K562 (cell line): ENCODE measurements around the gene PATE3. TPM values are rescaled to one million over a fixed set of nuclear protein-coding genes. Genes with fewer than 3 reads are reported as not detected.

Experiments used
- ATAC-seq: fragments of 200-7000 bp; cut with Tn5 transposase; 3 replicates; pipeline ENCODE4 v1.9.1; 2020; ENCODE audit warnings: moderate library complexity
- BruUV-seq: library from RNA; stranded (reverse); fragments of 400-500 nt; replicated peaks from 2 replicates; lab custom pipeline; 2021; lab: Mats Ljungman, UMichigan
- CTCF ChIA-PET: fragments of 300-600 bp; formaldehyde crosslinking; extraction: SDS; loops from one replicate; lab custom pipeline; 2021; ENCODE audit warnings: low intra/inter-chr PET ratio; lab: Yijun Ruan, JAX
- POLR2A ChIA-PET: fragments of 300-600, 350-650 bp; sonication (Branson Sonifier 250); formaldehyde crosslinking; extraction: SDS; loops from one replicate; lab custom pipeline; 2021; ENCODE audit warnings: antibody characterized with exemption, inconsistent platforms; lab: Yijun Ruan, JAX
- DNase-seq, 4 experiments: peaks; one replicate each; pipeline versions ENCODE4 v3.0.0 to v3.0.0-alpha.2; 2011 to 2018; ENCODE audit warnings: low spot score in 3 of 4, mixed read lengths in 3 of 4; ENCODE audit errors: extremely low read depth in 1 of 4
- FAIRE-seq: peaks from 2 replicates; lab custom pipeline; 2011; peaks lifted over from hg19 to GRCh38; lab: Jason Lieb, UNC
- H2AFZ ChIP-seq: 2 replicates; pipeline ENCODE4 v1.6.0; 2011; ENCODE audit warnings: low read depth, low read length, control low read depth, inconsistent platforms
- H3K27ac ChIP-seq: fragments of 200-600 bp; 3 replicates; pipeline ENCODE4 v1.8.0; 2011; ENCODE audit warnings: low read depth, mild to moderate bottlenecking, control low read depth, inconsistent platforms, low read length, moderate library complexity, mixed read lengths; ENCODE audit errors: extremely low read depth
- H3K27me3 ChIP-seq, 2 experiments: fragments of 300-600 bp in 1 of 2; 2 replicates in 1 of 2; 3 replicates in 1 of 2; pipeline versions ENCODE4 v1.6.0 to v1.8.0; 2011; ENCODE audit warnings: inconsistent platforms in 2 of 2, low read length in 2 of 2, mild to moderate bottlenecking in 1 of 2, mixed read lengths in 1 of 2, moderate library complexity in 1 of 2; ENCODE audit not compliant: control insufficient read depth in 2 of 2, insufficient read depth in 2 of 2
- H3K36me3 ChIP-seq: fragments of 300-600 bp; 3 replicates; pipeline ENCODE4 v1.8.0; 2011; ENCODE audit warnings: mild to moderate bottlenecking, low read length, inconsistent platforms; ENCODE audit not compliant: control insufficient read depth, insufficient read depth
- H3K4me1 ChIP-seq, 2 experiments: fragments of 200-600 bp in 1 of 2; replicated peaks in 1 of 2; 2 replicates in 1 of 2; 3 replicates in 1 of 2; pipeline versions ENCODE4 v1.5.1 to v1.8.0; 2011; ENCODE audit warnings: inconsistent platforms in 2 of 2, low read length in 2 of 2, mild to moderate bottlenecking in 1 of 2, mixed read lengths in 1 of 2, moderate library complexity in 1 of 2; ENCODE audit not compliant: control insufficient read depth in 2 of 2, insufficient read depth in 2 of 2
- H3K4me2 ChIP-seq: 2 replicates; pipeline ENCODE4 v1.6.1; 2011; ENCODE audit warnings: low read length, control low read depth, inconsistent platforms, mixed read lengths; ENCODE audit not compliant: insufficient read depth
- H3K4me3 ChIP-seq: fragments of 200-600 bp; sonication (generic), shearing (Covaris generic); 2 replicates; pipeline ENCODE4 v1.5.1; 2016; ENCODE audit warnings: control low read depth, inconsistent platforms
- H3K79me2 ChIP-seq: fragments of 200-600 bp; 3 replicates; pipeline ENCODE4 v1.8.0; 2011; ENCODE audit warnings: low read length, inconsistent platforms; ENCODE audit not compliant: control insufficient read depth, insufficient read depth
- H3K9ac ChIP-seq, 2 experiments: 2 replicates each; pipeline versions ENCODE4 v1.6.0 to v1.6.1; 2011; ENCODE audit warnings: low read depth in 2 of 2, low read length in 2 of 2, control low read depth in 1 of 2, inconsistent platforms in 1 of 2, mild to moderate bottlenecking in 1 of 2, mixed read lengths in 1 of 2; ENCODE audit not compliant: insufficient read depth in 1 of 2
- H3K9me1 ChIP-seq: one replicate; pipeline ENCODE4 v1.6.0; 2011; ENCODE audit warnings: inconsistent platforms, mild to moderate bottlenecking, low read length, moderate library complexity; ENCODE audit not compliant: control insufficient read depth, insufficient read depth
- H3K9me3 ChIP-seq: replicated peaks from 2 replicates; pipeline ENCODE4 v1.5.1; 2011; ENCODE audit warnings: low read depth, low read length, inconsistent platforms; ENCODE audit not compliant: control insufficient read depth, insufficient read depth
- H4K20me1 ChIP-seq: replicated peaks from 2 replicates; pipeline ENCODE4 v1.6.1; 2011; ENCODE audit warnings: low read length, inconsistent platforms, mixed read lengths; ENCODE audit not compliant: control insufficient read depth, insufficient read depth
- C11orf30 ChIP-seq: fragments of 450-650 bp; IDR thresholded peaks from 2 replicates; pipeline ENCODE4 v1.6.1; 2016; ENCODE audit warnings: low read depth, mild to moderate bottlenecking
- DMBX1 ChIP-seq: fragments of 250-450 bp; sonication (Bioruptor Pico); IDR thresholded peaks from 2 replicates; pipeline ENCODE4 v1.8.0; 2022; ENCODE audit warnings: inconsistent platforms, mild to moderate bottlenecking, moderate library complexity, borderline replicate concordance
- EP300 ChIP-seq: IDR thresholded peaks from 2 replicates; pipeline ENCODE4 v1.6.1; 2012; ENCODE audit warnings: low read length, improper control_type of control experiment
- HSF4 ChIP-seq: fragments of 250-450 bp; sonication (Bioruptor Pico); IDR thresholded peaks from 2 replicates; pipeline ENCODE4 v2.1.2; 2022; ENCODE audit warnings: mild to moderate bottlenecking, moderate library complexity, borderline replicate concordance
- LCOR ChIP-seq: sonication (generic); formaldehyde crosslinking; IDR thresholded peaks from 2 replicates; pipeline ENCODE4 v1.8.0; 2022; ENCODE audit warnings: mild to moderate bottlenecking, missing genetic modification reagents
- MECOM ChIP-seq: fragments of 250-450 bp; sonication (Bioruptor Pico); IDR thresholded peaks from 2 replicates; pipeline ENCODE4 v1.8.0; 2022; ENCODE audit warnings: inconsistent platforms
- NR2C1 ChIP-seq, 2 experiments: fragments of 450-650 bp; IDR thresholded peaks; 2 replicates each; pipeline ENCODE4 v1.6.1; 2017; ENCODE audit warnings: mild to moderate bottlenecking in 2 of 2, antibody characterized with exemption in 1 of 2, inconsistent platforms in 1 of 2, missing compliant biosample characterization in 1 of 2, missing genetic modification characterization in 1 of 2
- SAP30 ChIP-seq: fragments of 200-600 bp; sonication (generic); IDR thresholded peaks from 2 replicates; pipeline ENCODE4 v1.6.1; 2012; ENCODE audit warnings: borderline replicate concordance, low read depth, mild to moderate bottlenecking, moderate library complexity, low read length, control low read depth, inconsistent platforms; ENCODE audit not compliant: insufficient read depth, poor library complexity, severe bottlenecking
- U2AF2 ChIP-seq: fragments of 200-400 bp; formaldehyde crosslinking; optimal IDR thresholded peaks from 2 replicates; pipeline ENCODE3; 2017; ENCODE audit warnings: low read depth, mild to moderate bottlenecking, low read length
- ZC3H8 ChIP-seq: fragments of 450-650 bp; IDR thresholded peaks from 2 replicates; pipeline ENCODE4 v1.6.1; 2017
- ZNF408 ChIP-seq: fragments of 250-450 bp; sonication (Bioruptor Pico); IDR thresholded peaks from 2 replicates; pipeline ENCODE4 v1.4.0; 2020; ENCODE audit warnings: low read depth, mild to moderate bottlenecking, moderate library complexity
- ZNF707 ChIP-seq: fragments of 250-450 bp; sonication (Bioruptor Pico); conservative IDR thresholded peaks from 2 replicates; pipeline ENCODE4 v1.8.0; 2022; ENCODE audit warnings: inconsistent platforms, mild to moderate bottlenecking, moderate library complexity
- WGBS: fragments of 100-300 bp; shearing (Covaris generic); methylation state at CpG from one replicate; pipeline ENCODE4 v1.1.6; 2016; ENCODE audit warnings: low coverage, mixed read lengths; ENCODE audit not compliant: insufficient coverage; ENCODE audit errors: missing lambda C conversion rate; 5-methylcytosine and 5-hydroxymethylcytosine counted together
- in situ Hi-C: fragments of 300-500 bp; cut with MboI; formaldehyde crosslinking; loops from 4 replicates; pipeline ENCODE4 v1.15.0; 2018; ENCODE audit warnings: inconsistent platforms, mixed read lengths
- intact Hi-C: fragments of 100-400 bp; cut with micrococcal nuclease; formaldehyde crosslinking; loops from 2 replicates; pipeline ENCODE4 v1.14.2; 2022
- polyA plus RNA-seq, 8 experiments: library from polyadenylated mRNA; depleted of rRNA in 4 of 8; stranded (reverse) in 5 of 8; unstranded in 3 of 8; fragments of >200 nt; fragmentation: Nextera tagmentation in 2 of 8; fragmentation: Illumina TruSeq in 1 of 8; extraction: Ambion mirVana in 2 of 8; extraction: Trizol in 1 of 8; gene quantifications; 2 replicates each; pipeline versions ENCODE4 v1.2.1 to v1.2.3, GENCODE V29; 2011 to 2014; ENCODE audit warnings: inconsistent platforms in 1 of 8, missing spikeins in 1 of 8
- total RNA-seq, 7 experiments: library from RNA; depleted of rRNA in 6 of 7; stranded (reverse); fragments of >200 nt in 6 of 7; fragmentation: Illumina TruSeq in 2 of 7; extraction: Trizol in 2 of 7; gene quantifications; 2 replicates each; pipeline versions ENCODE4 v1.2.1 to v1.2.3, GENCODE V29; 2011 to 2021; ENCODE audit warnings: low replicate concordance in 1 of 7
- TF ChIP-seq, protein P1 (sequence below): IDR thresholded peaks from 2 replicates; pipeline ENCODE4 v1.6.1; 2014; ENCODE audit warnings: antibody characterized with exemption
- TF ChIP-seq, protein P2 (sequence below): sonication (generic); formaldehyde crosslinking; IDR thresholded peaks from 2 replicates; pipeline ENCODE4 v1.8.1; 2023; ENCODE audit warnings: mild to moderate bottlenecking, missing genetic modification reagents, moderate library complexity

PATE3 gene
- total and polyA plus RNA-seq, 9 of the 15 experiments (the other 6 are each of a cell fraction or from before 2014, with no cell fraction given) = not detected

DNA sequence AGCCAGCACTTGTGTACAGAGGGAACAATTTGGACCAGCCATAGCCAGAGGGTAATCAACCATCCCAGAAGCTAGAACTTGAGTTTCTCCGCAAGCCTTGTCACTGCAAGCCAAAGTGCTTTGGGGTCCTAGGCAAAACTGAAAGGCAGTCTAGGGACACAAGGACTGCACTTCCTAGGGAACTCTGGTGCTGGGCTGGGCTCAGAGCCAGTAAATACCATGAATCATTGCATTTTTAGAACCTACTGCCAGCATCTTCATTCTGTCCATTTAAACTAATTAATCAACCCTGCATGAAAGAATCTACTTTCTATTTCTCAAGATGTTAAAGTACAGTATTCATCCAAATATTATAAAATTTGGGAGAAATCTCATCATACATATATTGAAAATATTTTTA, 20.0 kb downstream of the PATE3 start:
- intact Hi-C loops (no loop called here), in situ Hi-C loops (no loop called here)
- Histone ChIP-seq H3K27ac (no peak overlapping the region), H3K9me1 (no peaks in the 10 kb centered on the region), H4K20me1 (no peaks in the 10 kb centered on the region), H3K36me3 (no peaks in the 10 kb centered on the region), H3K9ac (no peak overlapping the region), H3K79me2 (no peaks in the 10 kb centered on the region), H3K4me1 (no peaks in the 10 kb centered on the region), H3K27me3 (no peaks in the 10 kb centered on the region), H3K4me3 (no peak overlapping the region), H2AFZ (no peak overlapping the region), H3K4me2 (no peak overlapping the region), H3K9me3 (no peaks in the 10 kb centered on the region; the same call in 1 of the 2 replicates)
- no peak for DNase-seq
- ATAC-seq = no peak
- WGBS = 14% methylated on average over 1 of the region's 1 CpG
- CTCF ChIA-PET = no interaction called here
- POLR2A ChIA-PET = no interaction called here
- no peak for FAIRE-seq
- BruUV-seq = no TSS peak
- no peak for TF ChIP-seq DMBX1
- TF ChIP-seq LCOR (CRISPR knock-in tag) = no peak
- no peak for TF ChIP-seq NR2C1 (IDR thresholded peaks at IDR 0.05)
- no peak for TF ChIP-seq NR2C1 (tag; IDR thresholded peaks at IDR 0.05)
- TF ChIP-seq C11orf30 = no peak
- TF ChIP-seq, protein P1, sequence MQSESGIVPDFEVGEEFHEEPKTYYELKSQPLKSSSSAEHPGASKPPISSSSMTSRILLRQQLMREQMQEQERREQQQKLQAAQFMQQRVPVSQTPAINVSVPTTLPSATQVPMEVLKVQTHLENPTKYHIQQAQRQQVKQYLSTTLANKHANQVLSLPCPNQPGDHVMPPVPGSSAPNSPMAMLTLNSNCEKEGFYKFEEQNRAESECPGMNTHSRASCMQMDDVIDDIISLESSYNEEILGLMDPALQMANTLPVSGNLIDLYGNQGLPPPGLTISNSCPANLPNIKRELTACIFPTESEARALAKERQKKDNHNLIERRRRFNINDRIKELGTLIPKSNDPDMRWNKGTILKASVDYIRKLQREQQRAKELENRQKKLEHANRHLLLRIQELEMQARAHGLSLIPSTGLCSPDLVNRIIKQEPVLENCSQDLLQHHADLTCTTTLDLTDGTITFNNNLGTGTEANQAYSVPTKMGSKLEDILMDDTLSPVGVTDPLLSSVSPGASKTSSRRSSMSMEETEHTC = no peak
- TF ChIP-seq ZC3H8 = no peak
- TF ChIP-seq ZNF707 (CRISPR knock-in tag) = no peak
- no peak for TF ChIP-seq SAP30
- no peak for TF ChIP-seq ZNF408 (CRISPR knock-in tag)
- no peak for TF ChIP-seq MECOM (CRISPR knock-in tag)
- TF ChIP-seq U2AF2 = no peak
- TF ChIP-seq, protein P2, sequence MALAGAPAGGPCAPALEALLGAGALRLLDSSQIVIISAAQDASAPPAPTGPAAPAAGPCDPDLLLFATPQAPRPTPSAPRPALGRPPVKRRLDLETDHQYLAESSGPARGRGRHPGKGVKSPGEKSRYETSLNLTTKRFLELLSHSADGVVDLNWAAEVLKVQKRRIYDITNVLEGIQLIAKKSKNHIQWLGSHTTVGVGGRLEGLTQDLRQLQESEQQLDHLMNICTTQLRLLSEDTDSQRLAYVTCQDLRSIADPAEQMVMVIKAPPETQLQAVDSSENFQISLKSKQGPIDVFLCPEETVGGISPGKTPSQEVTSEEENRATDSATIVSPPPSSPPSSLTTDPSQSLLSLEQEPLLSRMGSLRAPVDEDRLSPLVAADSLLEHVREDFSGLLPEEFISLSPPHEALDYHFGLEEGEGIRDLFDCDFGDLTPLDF (CRISPR knock-in tag) = no peak
- no peak for TF ChIP-seq HSF4
- TF ChIP-seq EP300 = no peak
